NK-92 (cell line): ENCODE data around the gene GRK5.
"Not testable (repeated sequence)": the region's sequence is repeated elsewhere in the genome, so short reads cannot be mapped to it uniquely, and the experiment has no call there.

Source experiments
- DNase-seq: peaks from one replicate; lab custom pipeline; 2025; ENCODE audit not compliant: unreplicated experiment; lab: John Stamatoyannopoulos, UW

The GRK5 gene

DNA sequence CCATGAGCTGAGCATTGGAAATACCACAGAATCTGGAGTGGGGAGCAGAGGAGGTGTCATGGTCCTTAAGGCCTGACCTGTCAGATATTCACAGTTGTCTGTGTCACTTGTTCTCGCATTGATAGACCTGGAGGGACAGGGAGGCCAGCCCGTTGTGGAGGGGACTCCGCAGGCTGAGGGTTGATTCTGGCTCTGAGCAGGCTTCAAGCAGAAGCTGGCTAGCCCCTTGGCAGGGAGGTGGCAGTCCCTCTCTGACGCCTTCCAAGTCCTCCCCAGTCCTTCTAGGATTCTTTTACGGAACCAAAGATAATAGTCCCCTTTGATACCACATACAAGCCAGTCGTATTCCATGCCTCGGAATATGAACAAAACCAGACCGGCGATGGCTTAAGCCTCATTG, 65.4 kb downstream of the GRK5 start:
- DNase-seq, result no peak

DNA sequence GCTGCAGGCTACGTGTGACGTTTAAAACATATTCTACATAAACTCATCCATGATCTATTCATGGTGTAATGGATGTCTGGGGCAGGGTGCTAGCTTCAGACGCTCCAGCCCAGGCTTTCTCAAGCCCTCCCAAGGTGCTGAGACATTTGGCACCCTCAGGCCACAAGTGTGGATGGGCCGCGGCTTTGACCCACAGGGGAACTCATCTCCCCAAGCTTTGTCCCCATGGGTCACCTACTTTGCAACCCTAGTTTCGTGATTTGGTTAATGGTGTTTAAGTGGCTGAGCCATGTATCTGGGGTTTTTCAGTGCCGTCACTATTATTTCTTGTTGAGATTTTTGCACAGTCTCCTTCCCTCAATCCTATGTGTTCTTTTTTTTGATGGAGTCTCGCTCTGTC, 66.0 kb downstream of the GRK5 start:
- DNase-seq, result no peak

- DNase-seq, result no peak
Measured at GRCh38 chr10:119274519-119275045, 67.2 kb downstream of the GRK5 start.

DNA sequence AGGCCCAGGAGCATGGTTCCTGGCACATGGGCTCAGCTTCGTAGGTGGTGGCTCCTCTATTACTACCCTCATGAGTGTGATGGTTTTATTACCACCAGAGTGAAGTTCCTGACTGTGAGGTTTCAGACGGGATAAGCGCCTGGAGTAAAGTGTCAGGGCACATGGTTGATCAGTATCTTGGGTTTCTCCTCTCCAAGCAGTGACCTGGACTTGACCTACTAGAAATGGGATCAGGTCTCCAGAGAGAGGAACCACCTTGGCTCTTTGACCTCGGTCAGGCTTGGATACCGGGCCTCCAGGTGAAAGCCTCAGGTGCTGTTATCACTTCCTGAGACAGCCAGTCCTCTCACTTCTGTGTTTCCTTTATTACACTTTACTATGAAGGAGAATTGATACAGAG, 67.7 kb downstream of the GRK5 start:
- DNase-seq, result no peak

- not testable (repeated sequence) for DNase-seq
Measured at GRCh38 chr10:119276194-119276593, 68.8 kb downstream of the GRK5 start.

- no peak for DNase-seq
Measured at GRCh38 chr10:119278126-119278709, 70.8 kb downstream of the GRK5 start.

DNA sequence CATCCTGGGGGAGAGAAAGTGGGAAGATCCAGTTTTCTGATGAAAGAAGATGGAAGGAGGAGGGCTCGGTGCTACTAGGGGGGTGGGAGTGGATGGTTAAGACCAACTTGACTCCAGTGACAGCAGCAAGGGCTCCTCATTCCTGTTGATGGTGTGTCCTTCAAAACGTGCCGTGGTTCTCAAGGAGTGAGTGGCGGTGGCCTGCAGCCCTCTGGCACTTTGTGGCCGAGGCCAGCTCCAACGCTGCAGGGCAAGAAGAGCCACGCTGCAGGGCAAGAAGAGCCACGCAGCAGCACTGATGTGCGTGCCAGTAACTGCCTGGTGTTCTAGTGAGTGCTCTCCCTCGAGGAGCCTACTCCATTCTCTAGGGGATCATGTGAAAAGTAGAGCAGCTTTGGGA, 72.1 kb downstream of the GRK5 start:
- DNase-seq, result no peak

- no peak for DNase-seq
Measured at GRCh38 chr10:119281581-119282071, 74.3 kb downstream of the GRK5 start.

DNA sequence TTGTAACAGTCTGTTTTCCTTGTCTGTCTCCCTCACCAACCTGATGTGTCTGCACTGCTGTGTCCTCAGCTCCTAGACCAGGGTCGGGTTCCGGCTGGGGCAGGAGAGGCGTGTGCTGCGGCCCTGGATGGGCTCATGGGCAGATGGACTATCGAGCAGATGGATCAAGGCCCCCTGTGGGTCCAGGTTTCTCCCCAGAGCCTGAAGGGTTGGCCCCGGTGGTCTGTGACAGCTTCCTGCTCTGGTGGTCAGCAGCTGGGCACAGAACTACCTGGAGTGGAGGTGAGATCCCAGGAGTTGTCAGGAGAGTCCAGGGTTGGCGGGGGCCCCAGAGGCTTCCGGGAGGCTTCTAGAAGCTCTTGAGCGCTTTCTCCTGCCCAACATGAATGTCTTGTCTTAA, 75.1 kb downstream of the GRK5 start:
- no peak for DNase-seq

DNA sequence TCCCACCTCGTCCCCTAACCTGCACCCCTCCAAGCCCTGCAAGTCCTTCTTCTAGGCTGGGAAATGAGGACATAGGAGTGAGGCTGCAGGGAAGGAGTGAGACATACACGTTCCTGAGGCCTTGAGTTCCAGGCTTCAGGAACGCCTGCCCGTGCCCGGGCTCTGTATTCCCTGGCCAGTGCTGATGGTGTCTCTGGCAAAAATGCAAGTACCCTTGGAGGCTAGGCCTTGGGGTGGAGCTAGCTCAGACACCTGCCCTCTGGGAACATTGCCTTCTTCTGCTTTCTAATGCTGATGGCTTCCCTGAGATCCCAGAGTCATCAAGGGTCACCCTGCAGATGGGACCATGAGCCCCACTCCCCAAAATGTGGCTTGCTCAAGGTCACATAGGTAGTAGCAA, 76.0 kb downstream of the GRK5 start:
- DNase-seq, result no peak

GRCh38 chr10:119283818-119284217, 76.4 kb downstream of the GRK5 start:
- no peak for DNase-seq

DNA sequence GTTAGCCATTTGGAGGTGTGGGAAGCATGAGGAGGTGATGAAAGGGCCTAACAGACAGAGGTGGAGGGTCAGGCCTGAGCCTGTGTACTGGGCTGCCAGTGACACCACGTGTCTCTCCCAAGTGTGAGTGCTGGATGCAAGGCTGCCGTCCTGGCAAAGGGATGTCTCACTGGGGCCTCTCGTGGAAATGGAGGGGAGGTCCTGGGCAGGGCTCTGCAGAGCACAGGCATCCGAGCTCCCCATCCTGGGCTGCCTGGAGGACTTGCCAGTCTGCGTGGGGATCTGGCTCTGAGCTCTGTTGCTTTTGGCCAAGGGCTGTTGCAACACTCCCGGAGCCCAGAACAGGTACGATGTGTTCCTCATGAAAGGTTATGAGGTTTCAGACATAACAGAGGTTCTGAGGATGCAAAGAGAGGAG, 77.3 kb downstream of the GRK5 start:
- DNase-seq, result no peak

DNA sequence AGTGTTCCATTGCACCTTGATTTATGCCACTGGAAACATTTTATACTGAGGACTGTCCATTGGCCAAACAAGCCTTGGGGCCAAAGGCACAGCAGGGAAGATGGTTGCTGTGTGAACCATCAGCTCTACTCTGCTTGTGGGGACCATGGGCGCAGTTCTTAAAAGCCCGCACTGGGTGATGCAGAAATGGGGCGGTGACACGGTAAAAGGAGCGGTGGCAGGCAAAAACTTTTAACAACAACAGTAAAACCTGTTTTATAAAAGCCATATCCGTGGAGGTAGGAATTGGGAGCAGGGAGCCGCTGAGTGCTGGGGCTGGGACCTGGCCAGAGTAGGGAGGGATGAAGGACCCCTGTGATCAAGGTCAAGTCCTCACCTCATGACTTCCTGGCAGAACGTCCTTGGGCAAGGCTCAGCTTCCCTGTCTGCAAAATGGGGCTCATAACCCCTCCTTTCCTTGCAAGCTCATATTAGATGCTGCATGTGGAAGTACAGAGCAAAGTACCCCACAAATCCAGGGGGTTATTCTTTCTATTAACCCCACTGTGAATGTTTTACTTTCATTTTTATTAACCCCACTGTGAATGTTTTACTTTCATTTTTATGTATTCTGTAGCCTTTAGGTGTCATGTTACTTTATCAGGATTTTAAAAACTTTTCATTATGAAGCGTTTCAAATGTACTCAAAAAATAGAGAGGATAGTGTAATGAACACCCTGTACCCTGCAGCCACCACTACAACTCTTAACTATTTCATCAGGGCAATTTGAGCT, 78.3 kb downstream of the GRK5 start:
- no peak for DNase-seq

GRCh38 chr10:119286516-119286915, 79.1 kb downstream of the GRK5 start:
- DNase-seq, result no peak

- no peak for DNase-seq
Measured at GRCh38 chr10:119286983-119287633, 79.7 kb downstream of the GRK5 start.

DNA sequence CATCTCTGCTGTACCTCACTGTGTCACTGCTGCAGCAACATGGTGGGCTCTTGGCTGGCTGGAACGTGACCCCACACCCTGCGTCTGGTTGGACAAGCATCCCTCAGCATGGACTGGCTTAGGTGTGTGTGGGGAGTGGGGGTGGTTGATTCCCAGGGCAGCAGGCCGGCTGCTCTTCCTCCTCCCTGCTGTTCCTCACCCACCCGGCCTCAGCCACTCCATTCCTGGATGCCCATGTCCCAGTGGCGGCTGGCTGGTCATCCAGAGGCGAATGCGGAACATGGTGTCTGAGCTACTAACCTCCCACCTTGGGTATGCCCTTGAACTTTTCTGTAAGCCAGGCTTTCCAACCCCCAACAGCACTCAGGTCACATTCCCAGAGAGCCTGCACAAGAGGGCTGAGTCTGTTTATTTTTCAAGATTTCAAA, 81.2 kb downstream of the GRK5 start:
- DNase-seq, result no peak

- DNase-seq, result no peak
Measured at GRCh38 chr10:119289227-119289920, 82.0 kb downstream of the GRK5 start.

DNA sequence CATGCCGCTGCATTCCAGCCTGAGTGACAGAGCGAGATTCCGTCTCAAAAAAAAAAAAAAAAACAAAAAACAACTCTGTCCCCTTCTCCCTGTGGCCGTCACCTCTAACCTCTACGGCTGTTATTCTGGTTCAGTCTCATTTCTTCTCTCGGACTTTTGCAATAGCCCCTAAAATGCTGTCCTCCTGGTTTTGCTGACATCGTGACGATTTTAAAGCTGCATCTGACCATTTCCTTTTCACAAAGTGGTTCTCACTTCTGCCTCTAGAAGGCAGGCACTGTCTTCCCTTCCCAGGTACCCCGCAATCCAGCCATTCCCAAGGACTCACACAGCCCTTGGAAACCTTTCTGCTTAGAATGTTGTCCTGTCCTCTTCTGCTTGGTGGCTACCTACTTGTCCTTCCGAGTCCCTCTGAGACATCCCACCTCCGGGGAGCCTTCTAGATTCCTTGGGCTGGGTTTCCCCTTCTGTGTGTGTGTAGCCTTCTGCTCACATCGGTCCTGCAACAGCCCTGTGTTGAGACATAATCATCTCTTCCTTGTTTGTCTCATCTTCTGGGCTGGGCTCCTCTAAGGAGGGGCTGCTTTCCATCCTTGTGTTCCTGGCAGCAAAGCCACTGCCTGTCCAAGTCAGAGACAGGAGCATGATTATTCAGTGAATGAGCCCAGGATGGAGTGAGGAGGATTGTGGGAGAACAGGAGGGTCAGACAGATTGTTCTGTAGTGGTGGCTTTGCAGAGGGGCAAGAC, 83.1 kb downstream of the GRK5 start:
- no peak for DNase-seq

DNA sequence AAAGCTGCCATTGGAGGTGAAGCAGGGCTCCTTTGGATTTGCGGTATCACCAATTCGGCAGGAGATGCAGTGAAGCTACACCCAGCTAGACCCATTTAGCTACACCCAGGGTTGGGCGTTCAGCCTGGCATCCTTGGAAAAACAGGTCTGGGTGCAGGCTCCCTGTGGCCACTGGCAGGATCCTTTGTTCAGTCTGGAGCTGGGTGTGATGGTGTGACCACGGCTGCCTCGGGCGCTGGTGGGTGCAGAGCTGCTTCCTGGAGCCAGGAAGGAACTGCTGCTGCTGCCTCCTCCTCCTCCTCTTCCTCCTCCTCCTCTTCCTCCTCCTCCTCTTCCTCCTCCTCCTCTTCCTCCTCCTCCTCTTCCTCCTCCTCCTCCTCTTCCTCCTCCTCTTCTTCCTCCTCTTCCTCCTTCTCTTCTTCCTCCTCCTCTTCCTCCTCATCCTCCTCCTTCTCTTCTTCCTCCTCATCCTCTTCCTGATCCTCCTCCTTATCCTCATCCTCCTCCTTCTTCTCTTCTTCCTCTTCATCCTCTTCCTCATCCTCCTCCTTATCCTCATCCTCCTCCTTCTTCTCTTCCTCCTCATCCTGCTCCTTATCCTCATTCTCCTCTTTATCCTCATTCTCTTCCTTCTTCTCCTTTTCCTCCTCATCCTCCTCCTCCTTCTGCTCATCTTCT, 84.0 kb downstream of the GRK5 start:
- DNase-seq, result no peak
